H1 (cell line): ENCODE results near the gene C2CD2L. TPM values are rescaled to one million over a fixed set of nuclear protein-coding genes. Genes with fewer than 3 reads are reported as not detected.

Source experiments
- ATF3 ChIP-seq: IDR thresholded peaks from 2 replicates; pipeline ENCODE4 v1.6.1; 2011; ENCODE audit warnings: low read depth, mild to moderate bottlenecking, low read length; ENCODE audit not compliant: insufficient read depth
- CHD1 ChIP-seq: IDR thresholded peaks from 2 replicates; pipeline ENCODE4 v1.6.1; 2012; ENCODE audit warnings: low read depth, low read length, improper control_type of control experiment
- CHD2 ChIP-seq: IDR thresholded peaks from 2 replicates; pipeline ENCODE4 v1.6.1; 2012; ENCODE audit warnings: low read length, improper control_type of control experiment
- EGR1 ChIP-seq: IDR thresholded peaks from 2 replicates; pipeline ENCODE4 v1.6.1; 2011; ENCODE audit warnings: low read depth, low read length, borderline replicate concordance
- FOSL1 ChIP-seq: IDR thresholded peaks from 2 replicates; pipeline ENCODE4 v1.6.1; 2011; ENCODE audit warnings: mild to moderate bottlenecking, low read depth, low read length, moderate library complexity; ENCODE audit not compliant: insufficient read depth
- GTF2F1 ChIP-seq: IDR thresholded peaks from 2 replicates; pipeline ENCODE4 v1.6.1; 2012; ENCODE audit warnings: low read depth, low read length, improper control_type of control experiment, borderline replicate concordance
- JUND ChIP-seq: IDR thresholded peaks from 2 replicates; pipeline ENCODE4 v1.6.1; 2011; ENCODE audit warnings: mild to moderate bottlenecking, improper control_type of control experiment, low read length
- NANOG ChIP-seq: IDR thresholded peaks from 2 replicates; pipeline ENCODE4 v1.6.1; 2011; ENCODE audit warnings: low read length, low read depth, mild to moderate bottlenecking, inconsistent platforms; ENCODE audit not compliant: insufficient read depth, poor library complexity, severe bottlenecking
- SP1 ChIP-seq: IDR thresholded peaks from 2 replicates; pipeline ENCODE4 v1.6.1; 2011; ENCODE audit warnings: low read depth, low read length
- TAF1 ChIP-seq: IDR thresholded peaks from 2 replicates; pipeline ENCODE4 v1.6.1; 2011; ENCODE audit warnings: mild to moderate bottlenecking, low read depth, low read length
- TAF7 ChIP-seq: optimal IDR thresholded peaks from 2 replicates; pipeline ENCODE3; 2011; ENCODE audit warnings: low read depth, mild to moderate bottlenecking, inconsistent platforms, low read length, moderate library complexity, borderline replicate concordance
- polyA plus RNA-seq, 7 experiments: library from polyadenylated mRNA; depleted of rRNA in 3 of 7; stranded (reverse) in 5 of 7; unstranded in 2 of 7; fragments of >200 nt in 5 of 7; fragments of 200-250 nt in 2 of 7; gene quantifications; 1 replicate in 5 of 7; 2 replicates in 1 of 7; 4 replicates in 1 of 7; pipeline versions ENCODE4 v1.2.1 to v1.2.3, GENCODE V29; 2011 to 2013; ENCODE audit warnings: missing spikeins in 2 of 7, mixed read lengths in 2 of 7
- total RNA-seq: library from RNA; stranded (reverse); fragmentation: NEBNext Ultra II Directional; extraction: Animal tissue kit (Norgen Biotek cat#: 25700); gene quantifications from 2 replicates; pipeline ENCODE4 v1.2.1, GENCODE V29; 2021

C2CD2L gene
- total and polyA plus RNA-seq, 2 of the 8 experiments (the other 6 are each of a cell fraction or from before 2014, with no cell fraction given): 2.5 to 4.0 TPM

GRCh38 chr11:119095066-119095880 lies 11.9 kb upstream of the C2CD2L start (continued):
- TF ChIP-seq GTF2F1 (peak; percentile 99), TAF1 (peak; percentile 100), ATF3 (no peak), SP1 (peak; percentile 87), EGR1 (no peak; the same call in 1 of the 2 replicates), CHD2 (peak; percentile 86), NANOG (no peak), JUND (no peak), CHD1 (no peak; the same call in 1 of the 2 replicates), TAF7 (peak; percentile 98), FOSL1 (0 out of 2 replicates have a peak, but pooled peaks have one; percentile 48)
